ENCODE data around the gene PHOSPHO2.

PHOSPHO2 gene

DNA sequence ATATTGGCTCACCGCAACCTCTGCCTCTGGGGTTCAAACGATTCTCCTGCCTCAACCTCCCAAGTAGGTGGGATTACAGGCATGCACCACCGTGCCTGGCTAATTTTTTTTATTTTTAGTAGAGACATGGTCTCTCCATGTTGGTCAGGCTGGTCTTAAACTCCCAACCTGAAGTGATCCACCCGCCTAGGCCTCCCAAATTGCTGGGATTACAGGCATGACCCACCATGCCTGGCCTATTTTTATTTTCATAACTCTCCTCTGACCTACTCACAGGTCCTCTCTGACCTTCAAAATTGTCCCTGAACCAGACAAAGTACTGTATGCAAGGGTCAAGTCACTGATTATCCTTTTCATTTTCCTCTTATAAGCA is 23.4 kb downstream of the PHOSPHO2 start:
- no peak overlapping the region for H3K4me3 ChIP-seq (replicated peaks; ENCODE audit: low read depth, low read length)
- TF ChIP-seq, protein P1, sequence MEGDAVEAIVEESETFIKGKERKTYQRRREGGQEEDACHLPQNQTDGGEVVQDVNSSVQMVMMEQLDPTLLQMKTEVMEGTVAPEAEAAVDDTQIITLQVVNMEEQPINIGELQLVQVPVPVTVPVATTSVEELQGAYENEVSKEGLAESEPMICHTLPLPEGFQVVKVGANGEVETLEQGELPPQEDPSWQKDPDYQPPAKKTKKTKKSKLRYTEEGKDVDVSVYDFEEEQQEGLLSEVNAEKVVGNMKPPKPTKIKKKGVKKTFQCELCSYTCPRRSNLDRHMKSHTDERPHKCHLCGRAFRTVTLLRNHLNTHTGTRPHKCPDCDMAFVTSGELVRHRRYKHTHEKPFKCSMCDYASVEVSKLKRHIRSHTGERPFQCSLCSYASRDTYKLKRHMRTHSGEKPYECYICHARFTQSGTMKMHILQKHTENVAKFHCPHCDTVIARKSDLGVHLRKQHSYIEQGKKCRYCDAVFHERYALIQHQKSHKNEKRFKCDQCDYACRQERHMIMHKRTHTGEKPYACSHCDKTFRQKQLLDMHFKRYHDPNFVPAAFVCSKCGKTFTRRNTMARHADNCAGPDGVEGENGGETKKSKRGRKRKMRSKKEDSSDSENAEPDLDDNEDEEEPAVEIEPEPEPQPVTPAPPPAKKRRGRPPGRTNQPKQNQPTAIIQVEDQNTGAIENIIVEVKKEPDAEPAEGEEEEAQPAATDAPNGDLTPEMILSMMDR (IDR thresholded peaks at IDR 0.05; ENCODE audit: insufficient read depth, low read length, poor library complexity, severe bottlenecking): no peak

DNA sequence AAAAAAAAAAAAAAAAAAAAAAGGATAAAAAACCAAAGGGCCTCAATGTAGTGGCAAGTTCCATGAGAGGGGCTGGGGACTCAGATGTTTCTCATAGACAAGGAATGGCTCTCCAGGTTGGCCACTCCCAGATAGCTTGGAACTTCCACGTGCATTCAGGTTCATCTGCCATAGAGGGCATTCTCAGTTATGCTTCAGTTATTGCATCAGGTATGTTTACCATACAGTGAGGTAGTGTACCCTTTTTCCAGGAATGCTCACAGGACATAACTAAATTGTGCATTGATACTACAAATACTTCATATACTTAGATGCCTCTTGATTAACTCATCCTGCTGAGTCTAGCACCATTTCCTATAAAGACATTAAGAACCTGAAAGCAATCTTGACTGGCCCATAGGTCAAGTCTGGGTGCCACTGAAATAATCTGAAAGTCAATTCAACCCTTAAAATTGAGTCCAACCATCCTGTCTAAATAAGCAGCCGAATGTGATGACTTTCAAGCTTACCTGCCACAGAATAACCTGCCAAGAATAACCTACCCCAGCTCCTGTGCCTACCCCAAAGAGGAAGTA is 24.7 kb downstream of the PHOSPHO2 start:
- Histone ChIP-seq H3K36me3 (ENCODE audit: control insufficient read depth, insufficient read depth, low read length) (no peaks in the 10 kb centered on the region), H3K27me3 (replicated peaks; ENCODE audit: control insufficient read depth, insufficient read depth, low read length) (no peaks in the 10 kb centered on the region), H3K4me3 (replicated peaks; ENCODE audit: low read depth, low read length) (no peak overlapping the region)
- TF ChIP-seq, protein P1 (IDR thresholded peaks at IDR 0.05; ENCODE audit: insufficient read depth, low read length, poor library complexity, severe bottlenecking): no peak
- no peak for DNase-seq (ENCODE audit: extremely low read depth, insufficient read length)

More for the DNA sequence above, 23.4 kb downstream of the PHOSPHO2 start:
- Histone ChIP-seq H3K27me3 (replicated peaks; ENCODE audit: control insufficient read depth, insufficient read depth, low read length) (no peaks in the 10 kb centered on the region), H3K36me3 (ENCODE audit: control insufficient read depth, insufficient read depth, low read length) (no peaks in the 10 kb centered on the region)
- no peak for DNase-seq (ENCODE audit: extremely low read depth, insufficient read length)

DNA sequence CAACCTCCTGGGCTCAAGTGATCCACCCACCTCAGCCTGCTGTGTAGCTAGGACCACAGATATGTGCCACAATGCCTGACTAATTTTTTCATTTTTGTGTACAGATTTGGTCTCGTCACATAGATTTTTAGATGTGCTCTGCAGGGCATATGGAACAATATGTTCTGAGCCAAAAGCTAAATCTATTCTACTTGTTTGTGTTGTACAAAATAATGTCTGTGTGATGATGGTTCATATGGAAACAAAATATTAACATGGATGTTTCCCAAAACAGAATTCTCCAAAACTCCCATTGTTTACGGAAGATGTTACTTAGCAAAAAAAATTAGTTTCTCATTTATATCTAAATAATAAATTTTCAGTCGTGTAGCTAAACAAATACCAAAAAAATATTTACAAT is 26.7 kb downstream of the PHOSPHO2 start:
- H3K27me3 ChIP-seq (replicated peaks; ENCODE audit: control insufficient read depth, insufficient read depth, low read length): no peaks in the 10 kb centered on the region
- no peaks in the 10 kb centered on the region for H3K36me3 ChIP-seq (ENCODE audit: control insufficient read depth, insufficient read depth, low read length)
- DNase-seq (ENCODE audit: extremely low read depth, insufficient read length): no peak
- no peak overlapping the region for H3K4me3 ChIP-seq (replicated peaks; ENCODE audit: low read depth, low read length)
- TF ChIP-seq, protein P1 (IDR thresholded peaks at IDR 0.05; ENCODE audit: insufficient read depth, low read length, poor library complexity, severe bottlenecking): no peak

GRCh38 chr2:169727065-169727464 is 32.8 kb downstream of the PHOSPHO2 start:
- no peaks in the 10 kb centered on the region for H3K27me3 ChIP-seq (replicated peaks; ENCODE audit: control insufficient read depth, insufficient read depth, low read length)
- TF ChIP-seq, protein P1 (IDR thresholded peaks at IDR 0.05; ENCODE audit: insufficient read depth, low read length, poor library complexity, severe bottlenecking): no peak
- no peaks in the 10 kb centered on the region for H3K36me3 ChIP-seq (ENCODE audit: control insufficient read depth, insufficient read depth, low read length)
- H3K4me3 ChIP-seq (replicated peaks; ENCODE audit: low read depth, low read length): no peak overlapping the region
- DNase-seq (ENCODE audit: extremely low read depth, insufficient read length): no peak

- H3K36me3 ChIP-seq (ENCODE audit: control insufficient read depth, insufficient read depth, low read length): no peaks in the 10 kb centered on the region
- no peak overlapping the region for H3K4me3 ChIP-seq (replicated peaks; ENCODE audit: low read depth, low read length)
- H3K27me3 ChIP-seq (replicated peaks; ENCODE audit: control insufficient read depth, insufficient read depth, low read length): no peaks in the 10 kb centered on the region
- DNase-seq (ENCODE audit: extremely low read depth, insufficient read length): no peak
- TF ChIP-seq, protein P1 (IDR thresholded peaks at IDR 0.05; ENCODE audit: insufficient read depth, low read length, poor library complexity, severe bottlenecking): no peak
Observed at GRCh38 chr2:169729274-169729605, 35.0 kb downstream of the PHOSPHO2 start.

- no peaks in the 10 kb centered on the region for H3K36me3 ChIP-seq (ENCODE audit: control insufficient read depth, insufficient read depth, low read length)
- TF ChIP-seq, protein P1 (IDR thresholded peaks at IDR 0.05; ENCODE audit: insufficient read depth, low read length, poor library complexity, severe bottlenecking): no peak
- no peak overlapping the region for H3K4me3 ChIP-seq (replicated peaks; ENCODE audit: low read depth, low read length)
- no peaks in the 10 kb centered on the region for H3K27me3 ChIP-seq (replicated peaks; ENCODE audit: control insufficient read depth, insufficient read depth, low read length)
- DNase-seq (ENCODE audit: extremely low read depth, insufficient read length): no peak
Observed at GRCh38 chr2:169732075-169732474, 37.8 kb downstream of the PHOSPHO2 start.
